Gastrocnemius medialis (tissue), 4 donors: ENCODE data around the gene RALY.

ENCODE experiments used
- CTCF ChIP-seq, 5 experiments: fragments of 450-650 bp in 3 of 5; fragments of 200-600 bp in 2 of 5; sonication (generic) in 2 of 5; IDR thresholded peaks in 4 of 5; conservative IDR thresholded peaks in 1 of 5; 1 replicate in 4 of 5; 2 replicates in 1 of 5; pipeline ENCODE4 v1.5.1; 2016 to 2019; ENCODE audit warnings: antibody characterized with exemption in 5 of 5, mild to moderate bottlenecking in 3 of 5, moderate library complexity in 3 of 5
- POLR2A ChIP-seq, 2 donors: fragments of 450-650 bp; IDR thresholded peaks; one replicate each; pipeline ENCODE4 v1.6.1; 2017; ENCODE audit warnings: antibody characterized with exemption in 2 of 2, mild to moderate bottlenecking in 2 of 2, moderate library complexity in 2 of 2

- peak in 2 of 5 experiments; percentile 15 to 26 for TF ChIP-seq CTCF (IDR thresholded peaks at IDR 0.05 in 4 of 5, conservative IDR thresholded peaks at IDR 0.05 in 1 of 5)
- TF ChIP-seq POLR2A (IDR thresholded peaks at IDR 0.05), result no peak
These were observed 89.4 kb downstream of the RALY start for GRCh38 chr20:34083137-34083536.
